NCI-H526 treated with DMSO at 0.1 percent for 48 hours (cell line): ENCODE measurements around the gene VPS8.
A peak's percentile ranks its signal among the peaks of the same experiment; 100 is the strongest.
"Not testable (repeated sequence)": the region's sequence is repeated elsewhere in the genome, so short reads cannot be mapped to it uniquely, and the experiment has no call there.

Experiments used
- DNase-seq: peaks from one replicate; lab custom pipeline; 2025; lab: John Stamatoyannopoulos, UW

The VPS8 gene

GRCh38 chr3:184872200-184872599, 60.2 kb downstream of the VPS8 start:
- no peak for DNase-seq

- DNase-seq, result no peak
Measured at GRCh38 chr3:184873141-184873540, 61.2 kb downstream of the VPS8 start.

- peak; percentile 16 for DNase-seq
Measured at GRCh38 chr3:184874709-184875644, 63.0 kb downstream of the VPS8 start.

GRCh38 chr3:184880276-184881019, 68.5 kb downstream of the VPS8 start:
- no peak for DNase-seq

GRCh38 chr3:184884359-184885017, 72.5 kb downstream of the VPS8 start:
- DNase-seq, result no peak

GRCh38 chr3:184885112-184885511, 73.1 kb downstream of the VPS8 start:
- DNase-seq, result no peak

- DNase-seq, result no peak
Measured at GRCh38 chr3:184887574-184887973, 75.6 kb downstream of the VPS8 start.

GRCh38 chr3:184889312-184889904, 77.4 kb downstream of the VPS8 start:
- no peak for DNase-seq

- DNase-seq, result no peak
Measured at GRCh38 chr3:184894051-184894450, 82.1 kb downstream of the VPS8 start.

- no peak for DNase-seq
Measured at GRCh38 chr3:184895350-184895749, 83.4 kb downstream of the VPS8 start.

- no peak for DNase-seq
Measured at GRCh38 chr3:184896336-184896735, 84.4 kb downstream of the VPS8 start.

GRCh38 chr3:184899953-184900595, 88.1 kb downstream of the VPS8 start:
- no peak for DNase-seq

- not testable (repeated sequence) for DNase-seq
Measured at GRCh38 chr3:184907031-184907430, 95.1 kb downstream of the VPS8 start.

GRCh38 chr3:184907681-184908649, 96.0 kb downstream of the VPS8 start:
- DNase-seq, result no peak

- DNase-seq, result no peak
Measured at GRCh38 chr3:184908859-184909258, 96.9 kb downstream of the VPS8 start.

- DNase-seq, result no peak
Measured at GRCh38 chr3:184910664-184911063, 98.7 kb downstream of the VPS8 start.

- DNase-seq, result no peak
Measured at GRCh38 chr3:184911570-184911969, 99.6 kb downstream of the VPS8 start.

GRCh38 chr3:184912163-184912562, 100.2 kb downstream of the VPS8 start:
- DNase-seq, result no peak

GRCh38 chr3:184914628-184915027, 102.7 kb downstream of the VPS8 start:
- DNase-seq, result no peak

- no peak for DNase-seq
Measured at GRCh38 chr3:184918750-184919149, 106.8 kb downstream of the VPS8 start.
